ENCODE data around the gene RAVER1.

Gene RAVER1

GRCh38 chr19:10333758-10334587 is 644 bp upstream of the RAVER1 start:
- peak overlapping the region; percentile 86 for H3K4me3 ChIP-seq (ENCODE audit: control insufficient read depth, low read depth, low read length)
- TF ChIP-seq, protein P1, sequence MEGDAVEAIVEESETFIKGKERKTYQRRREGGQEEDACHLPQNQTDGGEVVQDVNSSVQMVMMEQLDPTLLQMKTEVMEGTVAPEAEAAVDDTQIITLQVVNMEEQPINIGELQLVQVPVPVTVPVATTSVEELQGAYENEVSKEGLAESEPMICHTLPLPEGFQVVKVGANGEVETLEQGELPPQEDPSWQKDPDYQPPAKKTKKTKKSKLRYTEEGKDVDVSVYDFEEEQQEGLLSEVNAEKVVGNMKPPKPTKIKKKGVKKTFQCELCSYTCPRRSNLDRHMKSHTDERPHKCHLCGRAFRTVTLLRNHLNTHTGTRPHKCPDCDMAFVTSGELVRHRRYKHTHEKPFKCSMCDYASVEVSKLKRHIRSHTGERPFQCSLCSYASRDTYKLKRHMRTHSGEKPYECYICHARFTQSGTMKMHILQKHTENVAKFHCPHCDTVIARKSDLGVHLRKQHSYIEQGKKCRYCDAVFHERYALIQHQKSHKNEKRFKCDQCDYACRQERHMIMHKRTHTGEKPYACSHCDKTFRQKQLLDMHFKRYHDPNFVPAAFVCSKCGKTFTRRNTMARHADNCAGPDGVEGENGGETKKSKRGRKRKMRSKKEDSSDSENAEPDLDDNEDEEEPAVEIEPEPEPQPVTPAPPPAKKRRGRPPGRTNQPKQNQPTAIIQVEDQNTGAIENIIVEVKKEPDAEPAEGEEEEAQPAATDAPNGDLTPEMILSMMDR (IDR thresholded peaks at IDR 0.05; ENCODE audit: control insufficient read depth, insufficient read depth, low read depth, low read length, missing control alignments) = no peak
- no peak for DNase-seq (ENCODE audit: low read depth)

GRCh38 chr19:10332158-10332964 is 968 bp downstream of the RAVER1 start:
- TF ChIP-seq, protein P1 (IDR thresholded peaks at IDR 0.05; ENCODE audit: control insufficient read depth, insufficient read depth, low read depth, low read length, missing control alignments) = peak; percentile 24
- DNase-seq (ENCODE audit: low read depth) = no peak
- H3K4me3 ChIP-seq (ENCODE audit: control insufficient read depth, low read depth, low read length) = peak overlapping the region; percentile 86

GRCh38 chr19:10329555-10329954 is 3.8 kb downstream of the RAVER1 start:
- no peak overlapping the region for H3K4me3 ChIP-seq (ENCODE audit: control insufficient read depth, low read depth, low read length)
- TF ChIP-seq, protein P1 (IDR thresholded peaks at IDR 0.05; ENCODE audit: control insufficient read depth, insufficient read depth, low read depth, low read length, missing control alignments) = no peak
- no peak for DNase-seq (ENCODE audit: low read depth)

- DNase-seq (ENCODE audit: low read depth) = no peak
- H3K4me3 ChIP-seq (ENCODE audit: control insufficient read depth, low read depth, low read length) = no peak overlapping the region
- TF ChIP-seq, protein P1 (IDR thresholded peaks at IDR 0.05; ENCODE audit: control insufficient read depth, insufficient read depth, low read depth, low read length, missing control alignments) = no peak
Measured at GRCh38 chr19:10328558-10329429, 4.5 kb downstream of the RAVER1 start.

DNA sequence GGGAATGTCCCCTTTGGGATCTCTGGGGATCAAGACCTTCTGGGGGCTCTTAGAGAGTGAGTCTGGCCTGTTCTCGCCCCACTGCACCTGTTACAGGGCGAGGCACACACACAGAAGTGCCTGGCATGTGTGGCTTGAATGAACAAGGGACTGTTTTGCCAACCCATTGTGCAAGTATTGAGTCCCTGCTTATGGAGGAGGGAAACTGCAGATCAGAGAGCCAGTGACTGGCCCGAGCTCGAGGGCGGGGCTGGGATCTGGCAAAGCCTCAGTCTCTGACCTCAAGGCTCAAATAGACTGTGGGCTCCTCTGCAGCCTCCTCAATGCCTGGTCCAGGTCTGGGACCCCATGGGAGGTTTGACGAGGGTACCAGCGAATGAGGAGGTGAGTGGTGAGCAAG is 5.5 kb downstream of the RAVER1 start:
- DNase-seq (ENCODE audit: low read depth) = no peak
- TF ChIP-seq, protein P1 (IDR thresholded peaks at IDR 0.05; ENCODE audit: control insufficient read depth, insufficient read depth, low read depth, low read length, missing control alignments) = no peak
- no peak overlapping the region for H3K4me3 ChIP-seq (ENCODE audit: control insufficient read depth, low read depth, low read length)

GRCh38 chr19:10325732-10326131 is 7.6 kb downstream of the RAVER1 start:
- TF ChIP-seq, protein P1 (IDR thresholded peaks at IDR 0.05; ENCODE audit: control insufficient read depth, insufficient read depth, low read depth, low read length, missing control alignments) = no peak
- no peak for DNase-seq (ENCODE audit: low read depth)
- H3K4me3 ChIP-seq (ENCODE audit: control insufficient read depth, low read depth, low read length) = no peak overlapping the region

Data from AG09309 (cell line).